ENCODE data around the gene RAB12.

RAB12 gene

DNA sequence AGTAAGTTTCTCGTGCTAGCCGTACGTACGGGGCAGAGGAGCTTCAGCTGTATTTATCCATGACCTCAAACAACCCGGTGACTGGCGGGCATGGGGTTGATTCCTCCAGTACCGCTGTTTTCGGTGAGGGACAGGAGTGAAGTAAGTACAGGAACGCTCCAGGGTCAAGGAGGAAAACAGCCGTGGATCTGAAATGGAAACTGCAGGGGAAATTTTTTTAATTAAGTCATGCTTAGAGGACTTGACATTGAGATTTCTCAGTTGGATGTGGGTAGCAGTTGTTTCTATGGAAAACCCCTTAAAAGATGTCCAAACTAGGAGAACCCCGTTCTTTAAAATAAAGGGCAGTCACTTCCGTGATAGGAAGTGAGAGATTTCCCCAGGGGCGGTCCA is 1.2 kb downstream of the RAB12 start:
- H2AFZ ChIP-seq: peak overlapping the region; percentile 62
- peak overlapping the region; percentile 68 for H3K4me2 ChIP-seq (ENCODE audit: low read length)
- H3K4me3 ChIP-seq (ENCODE audit: low read depth, low read length): peak overlapping the region; percentile 78
- no peak overlapping the region for H3K9ac ChIP-seq
- H3K27ac ChIP-seq: no peak overlapping the region
- no peaks in the 10 kb centered on the region for H3K9me3 ChIP-seq (ENCODE audit: control insufficient read depth, low read length)
- no peaks in the 10 kb centered on the region for H3K27me3 ChIP-seq (ENCODE audit: control insufficient read depth, insufficient read depth, low read length)
- TF ChIP-seq, protein P1, sequence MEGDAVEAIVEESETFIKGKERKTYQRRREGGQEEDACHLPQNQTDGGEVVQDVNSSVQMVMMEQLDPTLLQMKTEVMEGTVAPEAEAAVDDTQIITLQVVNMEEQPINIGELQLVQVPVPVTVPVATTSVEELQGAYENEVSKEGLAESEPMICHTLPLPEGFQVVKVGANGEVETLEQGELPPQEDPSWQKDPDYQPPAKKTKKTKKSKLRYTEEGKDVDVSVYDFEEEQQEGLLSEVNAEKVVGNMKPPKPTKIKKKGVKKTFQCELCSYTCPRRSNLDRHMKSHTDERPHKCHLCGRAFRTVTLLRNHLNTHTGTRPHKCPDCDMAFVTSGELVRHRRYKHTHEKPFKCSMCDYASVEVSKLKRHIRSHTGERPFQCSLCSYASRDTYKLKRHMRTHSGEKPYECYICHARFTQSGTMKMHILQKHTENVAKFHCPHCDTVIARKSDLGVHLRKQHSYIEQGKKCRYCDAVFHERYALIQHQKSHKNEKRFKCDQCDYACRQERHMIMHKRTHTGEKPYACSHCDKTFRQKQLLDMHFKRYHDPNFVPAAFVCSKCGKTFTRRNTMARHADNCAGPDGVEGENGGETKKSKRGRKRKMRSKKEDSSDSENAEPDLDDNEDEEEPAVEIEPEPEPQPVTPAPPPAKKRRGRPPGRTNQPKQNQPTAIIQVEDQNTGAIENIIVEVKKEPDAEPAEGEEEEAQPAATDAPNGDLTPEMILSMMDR (IDR thresholded peaks at IDR 0.05): no peak
- no peaks in the 10 kb centered on the region for H3K36me3 ChIP-seq (ENCODE audit: control insufficient read depth, insufficient read depth, low read length)
- peaks cover 27% of the 10 kb centered on the region for H3K79me2 ChIP-seq
- H3K4me1 ChIP-seq: no peaks in the 10 kb centered on the region

DNA sequence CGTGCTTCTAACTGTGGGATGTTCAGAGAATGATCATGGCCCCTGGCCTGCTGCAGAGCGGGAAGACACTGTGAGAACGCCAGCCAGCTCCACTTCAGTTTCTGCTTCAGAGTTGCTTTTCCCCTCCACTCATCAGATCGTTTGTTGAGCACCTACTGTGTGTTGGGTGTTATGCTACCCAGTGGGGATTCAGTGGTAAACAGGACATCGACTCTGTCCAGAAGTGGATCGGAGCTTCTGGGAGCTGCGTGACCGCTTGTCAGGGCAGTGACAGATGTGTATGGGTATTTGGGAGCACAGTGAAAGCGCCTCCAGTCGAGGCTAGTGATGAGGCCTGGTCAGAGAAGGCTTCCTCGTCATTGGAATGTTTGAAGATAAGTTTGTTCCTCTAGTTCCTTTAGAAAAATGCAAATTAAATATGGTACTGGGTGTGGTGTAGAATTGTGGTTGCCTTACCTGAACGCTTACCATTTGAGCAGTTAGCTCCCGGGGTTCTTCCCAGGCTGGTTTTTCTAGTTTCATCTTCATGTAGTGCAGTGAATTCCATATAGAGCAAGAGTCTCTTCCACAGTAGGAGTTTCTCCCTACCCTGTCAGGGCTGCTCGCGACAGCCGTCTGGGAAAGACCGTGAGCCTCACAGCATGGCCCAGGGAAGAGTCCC is 2.8 kb downstream of the RAB12 start:
- Histone ChIP-seq H3K27ac (no peak overlapping the region), H2AFZ (no peak overlapping the region), H3K9ac (no peak overlapping the region), H3K4me1 (no peaks in the 10 kb centered on the region), H3K4me3 (ENCODE audit: low read depth, low read length) (no peak overlapping the region), H3K79me2 (peaks cover 29% of the 10 kb centered on the region), H3K9me3 (ENCODE audit: control insufficient read depth, low read length) (no peaks in the 10 kb centered on the region), H3K27me3 (ENCODE audit: control insufficient read depth, insufficient read depth, low read length) (no peaks in the 10 kb centered on the region), H3K36me3 (ENCODE audit: control insufficient read depth, insufficient read depth, low read length) (no peaks in the 10 kb centered on the region), H3K4me2 (ENCODE audit: low read length) (no peak overlapping the region)
- TF ChIP-seq, protein P1 (IDR thresholded peaks at IDR 0.05): no peak

DNA sequence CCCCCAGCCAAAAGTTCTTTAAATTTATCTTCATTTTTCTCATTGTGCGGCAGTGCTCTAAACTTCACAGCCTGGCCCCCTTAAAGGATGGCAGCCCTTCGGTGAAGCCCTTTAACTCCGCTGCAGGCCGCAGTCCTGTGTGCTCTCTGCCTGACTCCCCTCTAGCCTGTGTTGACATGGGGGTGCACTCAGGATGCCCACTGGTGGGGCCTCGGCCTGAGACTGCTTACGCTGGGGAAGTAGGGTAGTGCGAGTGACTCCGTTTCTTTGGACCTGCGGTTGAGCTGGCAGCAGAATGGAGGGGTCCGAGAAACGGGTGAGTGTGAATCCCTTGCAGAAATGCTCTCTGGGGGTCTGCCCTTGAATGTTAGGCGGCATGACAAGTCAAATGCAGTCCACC is 5.6 kb downstream of the RAB12 start:
- Histone ChIP-seq H3K9me3 (ENCODE audit: control insufficient read depth, low read length) (no peaks in the 10 kb centered on the region), H3K9ac (no peak overlapping the region), H3K27ac (no peak overlapping the region), H3K27me3 (ENCODE audit: control insufficient read depth, insufficient read depth, low read length) (no peaks in the 10 kb centered on the region), H3K4me3 (ENCODE audit: low read depth, low read length) (no peak overlapping the region), H3K4me1 (no peaks in the 10 kb centered on the region), H3K36me3 (ENCODE audit: control insufficient read depth, insufficient read depth, low read length) (no peaks in the 10 kb centered on the region), H3K79me2 (peaks cover 49% of the 10 kb centered on the region), H2AFZ (no peak overlapping the region), H3K4me2 (ENCODE audit: low read length) (no peak overlapping the region)
- TF ChIP-seq, protein P1 (IDR thresholded peaks at IDR 0.05): no peak

DNA sequence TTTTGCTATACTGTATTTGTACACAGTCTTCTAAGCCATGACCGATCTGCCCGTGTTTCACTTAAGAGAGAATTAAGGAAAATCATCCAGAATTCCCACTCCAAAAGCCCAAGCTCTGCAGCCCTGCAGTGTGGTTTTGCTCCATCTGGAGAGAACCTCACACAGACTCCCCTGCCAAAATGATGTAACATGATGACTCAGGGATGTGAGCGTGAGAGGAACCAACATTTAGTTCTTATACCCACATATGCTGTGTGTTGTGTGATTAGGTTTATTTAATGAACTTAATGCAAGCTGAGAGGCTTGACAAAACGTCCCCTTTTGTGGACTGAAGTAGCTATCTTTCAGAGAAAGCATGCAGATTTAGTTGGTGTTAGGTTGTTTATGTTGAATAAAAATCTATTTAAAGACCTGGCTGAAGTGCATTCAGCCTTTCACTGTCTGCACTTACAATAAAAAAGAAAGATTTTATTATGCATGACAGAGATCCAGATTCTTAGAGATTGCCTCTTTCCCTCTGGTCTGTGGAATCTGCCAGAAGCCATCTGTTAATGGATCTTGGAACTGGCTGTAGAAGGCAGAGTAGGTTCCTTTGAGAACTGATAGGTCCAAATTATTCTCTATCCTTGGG is 6.3 kb downstream of the RAB12 start:
- H3K4me2 ChIP-seq (ENCODE audit: low read length): peak overlapping the region; percentile 23
- H3K27ac ChIP-seq: no peak overlapping the region
- H3K27me3 ChIP-seq (ENCODE audit: control insufficient read depth, insufficient read depth, low read length): no peaks in the 10 kb centered on the region
- H2AFZ ChIP-seq: no peak overlapping the region
- H3K79me2 ChIP-seq: peaks cover 47% of the 10 kb centered on the region
- H3K36me3 ChIP-seq (ENCODE audit: control insufficient read depth, insufficient read depth, low read length): no peaks in the 10 kb centered on the region
- H3K9me3 ChIP-seq (ENCODE audit: control insufficient read depth, low read length): no peaks in the 10 kb centered on the region
- H3K9ac ChIP-seq: no peak overlapping the region
- TF ChIP-seq, protein P1 (IDR thresholded peaks at IDR 0.05): no peak
- H3K4me3 ChIP-seq (ENCODE audit: low read depth, low read length): no peak overlapping the region
- no peaks in the 10 kb centered on the region for H3K4me1 ChIP-seq

DNA sequence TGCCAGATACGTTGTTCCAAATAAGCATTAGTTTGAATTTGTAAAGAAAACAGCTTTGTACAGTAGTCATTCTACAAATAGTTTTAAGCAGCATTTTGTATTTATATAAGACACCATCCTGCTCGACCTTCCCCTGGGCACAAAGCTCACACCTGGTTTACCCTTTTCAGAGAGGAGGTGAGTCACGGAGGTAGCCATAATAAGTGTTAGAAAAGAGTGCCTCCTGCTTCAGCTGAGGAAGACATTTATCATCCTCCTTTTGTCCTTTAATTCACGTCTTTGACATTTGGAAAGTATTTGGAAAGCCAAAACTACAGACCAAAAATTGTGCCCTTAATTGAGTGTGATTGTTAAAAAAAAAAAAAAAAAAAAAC is 6.8 kb downstream of the RAB12 start:
- Histone ChIP-seq H3K9ac (no peak overlapping the region), H3K9me3 (ENCODE audit: control insufficient read depth, low read length) (no peaks in the 10 kb centered on the region), H3K36me3 (ENCODE audit: control insufficient read depth, insufficient read depth, low read length) (no peaks in the 10 kb centered on the region), H3K79me2 (peaks cover 46% of the 10 kb centered on the region), H3K4me2 (ENCODE audit: low read length) (peak overlapping the region; percentile 23), H3K27me3 (ENCODE audit: control insufficient read depth, insufficient read depth, low read length) (no peaks in the 10 kb centered on the region), H3K4me3 (ENCODE audit: low read depth, low read length) (no peak overlapping the region), H3K27ac (no peak overlapping the region), H2AFZ (no peak overlapping the region), H3K4me1 (no peaks in the 10 kb centered on the region)
- TF ChIP-seq, protein P1 (IDR thresholded peaks at IDR 0.05): no peak

Measured in parathyroid adenoma (tissue), 2 donors.